ENCODE data around the gene ZNF445. TPM values are rescaled to one million over a fixed set of nuclear protein-coding genes. Genes with fewer than 3 reads are reported as not detected.

The ZNF445 gene
- total RNA-seq, 4 donors from 2014 or later, result 4.8 to 7.0 (median 6.0) TPM

GRCh38 chr3:44445786-44446185 is 31.7 kb downstream of the ZNF445 start:
- no peak overlapping the region for H3K4me3 ChIP-seq (ENCODE audit: low read depth, poor library complexity, severe bottlenecking)
- intact Hi-C loops (cut with DNase I; ENCODE audit: low total_unique reads), result no loop called here
- TF ChIP-seq CTCF (IDR thresholded peaks at IDR 0.05) (no peak), POLR2A (IDR thresholded peaks at IDR 0.05) (no peak)
- peak in 1 of 2 donors; percentile 32 for DNase-seq (ENCODE audit: low spot score in 2 of 2)
- WGBS, 2 donors, result 94 to 99% methylated on average over 5 of the region's 5 CpGs

DNA sequence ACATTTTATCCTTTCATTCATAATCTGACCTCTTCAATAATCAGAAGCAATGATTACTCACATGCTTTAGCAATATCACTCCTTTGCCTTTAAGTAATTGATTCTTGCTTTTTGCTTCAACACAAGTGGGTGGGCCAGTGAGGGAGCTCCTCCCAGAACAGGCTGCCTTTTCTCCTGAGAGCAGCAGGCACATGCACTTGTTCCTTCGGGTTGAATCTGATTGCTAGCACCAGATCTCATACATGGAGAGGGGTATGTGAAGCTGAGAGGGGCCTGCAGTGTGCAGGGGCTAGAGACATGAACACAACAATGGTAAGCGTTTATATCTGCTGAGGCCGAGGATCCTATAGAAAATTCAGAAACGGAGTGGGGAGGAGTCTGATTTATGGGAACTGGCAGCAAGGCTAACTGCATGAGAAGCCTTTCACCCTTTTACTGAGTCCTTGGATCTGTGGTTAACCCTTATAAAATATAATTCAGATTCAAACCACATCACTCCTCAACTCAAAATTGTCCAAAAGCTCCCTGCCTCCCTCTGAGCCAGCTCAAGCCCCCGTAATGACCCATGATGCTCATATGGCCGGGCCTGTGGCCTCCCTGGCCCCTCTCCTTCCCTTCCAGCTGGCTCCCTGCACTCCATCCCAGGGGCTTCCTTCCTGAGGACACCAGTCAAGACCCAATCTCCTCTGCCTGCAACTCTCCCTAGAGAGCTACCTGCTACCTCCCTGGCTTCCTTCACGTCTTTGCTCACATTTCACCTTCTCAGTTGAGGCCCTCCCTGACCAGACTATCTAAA is 32.4 kb downstream of the ZNF445 start:
- no peak for TF ChIP-seq CTCF (IDR thresholded peaks at IDR 0.05)
- no peak for TF ChIP-seq POLR2A (IDR thresholded peaks at IDR 0.05)
- intact Hi-C loops (cut with DNase I; ENCODE audit: low total_unique reads), result no loop called here
- no peak overlapping the region for H3K4me3 ChIP-seq (ENCODE audit: low read depth, poor library complexity, severe bottlenecking)
- 93 to 94% methylated on average over 7 of the region's 7 CpGs for WGBS, 2 donors
- DNase-seq (ENCODE audit: low spot score in 2 of 2), result peak in 1 of 2 donors; percentile 42

GRCh38 chr3:44444437-44444836 is 33.0 kb downstream of the ZNF445 start:
- DNase-seq (ENCODE audit: low spot score in 2 of 2), result peak in 1 of 2 donors; percentile 28
- intact Hi-C loops (cut with DNase I; ENCODE audit: low total_unique reads), result no loop called here
- 100% methylated on average over 2 of the region's 2 CpGs for WGBS, 2 donors
- TF ChIP-seq CTCF (IDR thresholded peaks at IDR 0.05), result no peak
- no peak for TF ChIP-seq POLR2A (IDR thresholded peaks at IDR 0.05)
- H3K4me3 ChIP-seq (ENCODE audit: low read depth, poor library complexity, severe bottlenecking), result no peak overlapping the region

GRCh38 chr3:44442596-44443309 is 34.7 kb downstream of the ZNF445 start:
- no peak overlapping the region for H3K4me3 ChIP-seq (ENCODE audit: low read depth, poor library complexity, severe bottlenecking)
- DNase-seq (ENCODE audit: low spot score in 2 of 2), result peak in 1 of 2 donors; percentile 50
- intact Hi-C loops (cut with DNase I; ENCODE audit: low total_unique reads), result no loop called here
- WGBS, 2 donors, result 60 to 66% methylated on average over 2 of the region's 2 CpGs
- TF ChIP-seq CTCF (IDR thresholded peaks at IDR 0.05) (no peak), POLR2A (IDR thresholded peaks at IDR 0.05) (no peak)

- peak; percentile 73 to 91 for DNase-seq (ENCODE audit: low spot score in 2 of 2)
- 42 to 58% methylated on average over 7 of the region's 7 CpGs for WGBS, 2 donors
- no peak for TF ChIP-seq POLR2A (IDR thresholded peaks at IDR 0.05)
- peak in 1 of 3 donors; percentile 45 for TF ChIP-seq CTCF (IDR thresholded peaks at IDR 0.05)
- intact Hi-C loops (cut with DNase I; ENCODE audit: low total_unique reads), result no loop called here
- H3K4me3 ChIP-seq (ENCODE audit: low read depth, poor library complexity, severe bottlenecking), result no peak overlapping the region
These were observed 37.8 kb downstream of the ZNF445 start for GRCh38 chr3:44439499-44440295.

Measured in lower leg skin (tissue), 4 donors.